Measurements from ENCODE around the gene KLC4. TPM values are rescaled to one million over a fixed set of nuclear protein-coding genes. Genes with fewer than 3 reads are reported as not detected.

Gene KLC4
- 17.7 and 20.3 TPM in 2 replicates for total RNA-seq

DNA sequence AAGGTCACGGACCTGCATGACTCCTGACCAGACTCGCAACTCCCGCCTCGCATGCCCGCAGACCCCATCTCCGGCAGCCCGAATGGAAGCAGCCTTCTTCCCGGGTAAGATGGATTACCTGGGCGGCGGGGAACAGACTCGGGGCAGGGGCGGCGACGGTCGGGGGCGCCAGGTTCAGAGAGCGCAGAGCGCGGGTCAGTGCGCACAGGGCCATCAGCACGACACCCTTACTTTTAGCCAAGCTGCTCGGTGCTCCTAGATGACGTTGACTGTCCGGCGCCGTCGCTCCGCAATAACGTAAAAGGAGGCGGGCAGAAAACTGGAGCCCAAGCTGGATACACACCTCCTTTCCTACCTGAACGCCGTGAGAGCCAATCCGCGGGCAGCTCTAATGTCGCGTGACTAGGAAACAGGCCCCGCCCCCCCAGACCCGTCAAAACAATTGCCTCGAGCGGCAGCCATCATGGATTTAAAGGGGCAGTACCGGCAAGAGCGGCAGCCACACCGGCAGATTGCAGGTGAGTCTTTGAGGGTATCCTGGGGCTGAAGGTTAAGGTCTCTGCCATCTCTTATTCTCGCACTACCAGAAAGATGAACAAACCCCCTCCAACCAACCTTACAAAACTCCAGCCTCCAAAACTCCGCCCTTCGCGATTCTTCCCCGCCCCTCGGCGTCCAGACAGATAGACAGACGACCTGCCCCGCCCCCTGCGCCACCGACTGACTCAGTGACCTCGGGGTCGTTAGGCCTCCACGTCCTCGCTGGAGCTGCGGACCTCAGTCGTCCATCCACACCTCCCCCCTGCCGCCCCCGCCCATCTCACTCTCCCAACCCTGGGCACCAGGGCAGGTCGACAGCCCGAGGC lies at the start of gene KLC4, which contains the start of gene MRPL2:
TSS of gene KLC4 (plus strand) at position 464 of the 866 bp plus-strand sequence. CDS start 1,705 bp downstream, outside the sequence.
TSS of gene MRPL2 (minus strand) at position 267 of the 866 bp plus-strand sequence. CDS start at position 214, 53 bp downstream.
- Histone ChIP-seq H3K79me2 (ENCODE audit: insufficient read depth, low read length) (peaks cover 22% of the 10 kb centered on the region), H3K4me2 (ENCODE audit: insufficient read depth, low read length) (peak within 1 kb of the TSS; percentile 93), H2AFZ (ENCODE audit: low read length) (peak within 1 kb of the TSS; percentile 87), H3K27me3 (ENCODE audit: insufficient read depth, low read length) (no peaks in the 10 kb centered on the region), H3K27ac (ENCODE audit: low read depth, low read length) (peak within 1 kb of the TSS; percentile 85), H4K20me1 (ENCODE audit: insufficient read depth, low read length) (no peaks in the 10 kb centered on the region), H3K36me3 (ENCODE audit: insufficient read depth, low read length) (peaks cover 12% of the 10 kb centered on the region), H3K4me3 (ENCODE audit: insufficient read depth, low read length) (peak within 1 kb of the TSS; percentile 96), H3K9me3 (ENCODE audit: low read depth, low read length) (no peaks in the 10 kb centered on the region), H3K4me1 (ENCODE audit: insufficient read depth, low read length) (peaks cover 18% of the 10 kb centered on the region)
- TF ChIP-seq, protein P1, sequence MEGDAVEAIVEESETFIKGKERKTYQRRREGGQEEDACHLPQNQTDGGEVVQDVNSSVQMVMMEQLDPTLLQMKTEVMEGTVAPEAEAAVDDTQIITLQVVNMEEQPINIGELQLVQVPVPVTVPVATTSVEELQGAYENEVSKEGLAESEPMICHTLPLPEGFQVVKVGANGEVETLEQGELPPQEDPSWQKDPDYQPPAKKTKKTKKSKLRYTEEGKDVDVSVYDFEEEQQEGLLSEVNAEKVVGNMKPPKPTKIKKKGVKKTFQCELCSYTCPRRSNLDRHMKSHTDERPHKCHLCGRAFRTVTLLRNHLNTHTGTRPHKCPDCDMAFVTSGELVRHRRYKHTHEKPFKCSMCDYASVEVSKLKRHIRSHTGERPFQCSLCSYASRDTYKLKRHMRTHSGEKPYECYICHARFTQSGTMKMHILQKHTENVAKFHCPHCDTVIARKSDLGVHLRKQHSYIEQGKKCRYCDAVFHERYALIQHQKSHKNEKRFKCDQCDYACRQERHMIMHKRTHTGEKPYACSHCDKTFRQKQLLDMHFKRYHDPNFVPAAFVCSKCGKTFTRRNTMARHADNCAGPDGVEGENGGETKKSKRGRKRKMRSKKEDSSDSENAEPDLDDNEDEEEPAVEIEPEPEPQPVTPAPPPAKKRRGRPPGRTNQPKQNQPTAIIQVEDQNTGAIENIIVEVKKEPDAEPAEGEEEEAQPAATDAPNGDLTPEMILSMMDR (IDR thresholded peaks at IDR 0.05; ENCODE audit: extremely low read depth, low read depth, low read length): no peak
- DNase-seq (ENCODE audit: insufficient read length, low spot score, missing footprints): peak; percentile 100

DNA sequence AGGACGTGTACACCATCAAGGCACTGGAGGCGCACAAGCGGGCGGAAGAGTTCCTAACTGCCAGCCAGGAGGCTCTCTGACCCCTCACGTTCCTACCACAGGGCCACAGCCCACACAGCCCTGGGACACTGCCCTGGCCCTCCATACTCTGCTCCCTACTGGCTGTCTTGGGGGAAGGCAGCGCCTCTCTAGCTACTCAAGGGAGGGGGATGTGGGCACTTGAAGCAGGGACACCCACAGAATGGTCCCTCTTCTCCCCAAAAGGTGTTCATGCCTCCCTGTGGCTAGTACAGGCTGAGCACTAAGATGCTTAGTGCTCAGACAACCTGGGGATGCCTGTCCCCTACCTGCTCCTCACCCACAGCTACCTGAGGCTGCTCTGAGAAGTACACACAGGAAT lies 48.2 kb upstream of the KLC4 start:
- Histone ChIP-seq H4K20me1 (ENCODE audit: insufficient read depth, low read length) (peaks cover 18% of the 10 kb centered on the region), H3K4me1 (ENCODE audit: insufficient read depth, low read length) (peaks cover 22% of the 10 kb centered on the region), H3K4me3 (ENCODE audit: insufficient read depth, low read length) (no peak overlapping the region), H3K27ac (ENCODE audit: low read depth, low read length) (no peak overlapping the region), H3K27me3 (ENCODE audit: insufficient read depth, low read length) (no peaks in the 10 kb centered on the region), H3K9me3 (ENCODE audit: low read depth, low read length) (no peaks in the 10 kb centered on the region), H3K36me3 (ENCODE audit: insufficient read depth, low read length) (peaks cover 53% of the 10 kb centered on the region), H3K4me2 (ENCODE audit: insufficient read depth, low read length) (no peak overlapping the region), H2AFZ (ENCODE audit: low read length) (no peak overlapping the region), H3K79me2 (ENCODE audit: insufficient read depth, low read length) (peaks cover 59% of the 10 kb centered on the region)
- DNase-seq (ENCODE audit: insufficient read length, low spot score, missing footprints): no peak
- TF ChIP-seq, protein P1 (IDR thresholded peaks at IDR 0.05; ENCODE audit: extremely low read depth, low read depth, low read length): no peak

DNA sequence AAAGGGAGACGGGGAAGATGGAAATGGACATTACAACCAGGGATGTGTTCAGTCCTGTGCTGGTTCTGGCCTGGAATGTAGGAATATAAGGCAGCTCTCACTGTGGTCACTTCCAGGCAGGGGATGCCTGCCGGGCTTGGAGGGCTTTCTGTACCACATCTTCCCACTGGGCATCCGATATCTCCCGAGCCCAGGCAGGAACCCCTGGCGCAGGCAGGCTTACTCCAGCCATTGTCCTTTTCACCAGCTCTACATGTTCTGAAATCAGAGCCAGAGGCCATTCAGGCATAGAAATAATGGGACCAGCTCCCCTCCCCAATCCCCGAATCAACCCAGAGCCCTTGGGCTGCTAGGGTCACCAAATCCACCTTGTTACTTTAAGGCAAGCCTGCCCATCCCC lies 47.1 kb upstream of the KLC4 start:
- Histone ChIP-seq H3K79me2 (ENCODE audit: insufficient read depth, low read length) (peaks cover 71% of the 10 kb centered on the region), H3K27me3 (ENCODE audit: insufficient read depth, low read length) (no peaks in the 10 kb centered on the region), H3K4me1 (ENCODE audit: insufficient read depth, low read length) (peaks cover 28% of the 10 kb centered on the region), H4K20me1 (ENCODE audit: insufficient read depth, low read length) (peaks cover 29% of the 10 kb centered on the region), H3K27ac (ENCODE audit: low read depth, low read length) (no peak overlapping the region), H3K9me3 (ENCODE audit: low read depth, low read length) (no peaks in the 10 kb centered on the region), H3K4me3 (ENCODE audit: insufficient read depth, low read length) (peak overlapping the region; percentile 98), H3K4me2 (ENCODE audit: insufficient read depth, low read length) (peak overlapping the region; percentile 95), H2AFZ (ENCODE audit: low read length) (no peak overlapping the region), H3K36me3 (ENCODE audit: insufficient read depth, low read length) (peaks cover 53% of the 10 kb centered on the region)
- TF ChIP-seq, protein P1 (IDR thresholded peaks at IDR 0.05; ENCODE audit: extremely low read depth, low read depth, low read length): no peak
- DNase-seq (ENCODE audit: insufficient read length, low spot score, missing footprints): no peak
